Kidney epithelial cell (primary cell): ENCODE measurements around the gene NFKB2. TPM values are rescaled to one million over a fixed set of nuclear protein-coding genes. Genes with fewer than 3 reads are reported as not detected.

Experiments used
- DNase-seq: peaks from one replicate; pipeline ENCODE4 v3.0.0-alpha.2; 2010; ENCODE audit warnings: low read depth
- H3K27me3 ChIP-seq: 2 replicates; pipeline ENCODE4 v1.6.0; 2011; ENCODE audit warnings: low read length; ENCODE audit not compliant: control insufficient read depth, insufficient read depth
- H3K36me3 ChIP-seq: 2 replicates; pipeline ENCODE4 v1.5.1; 2011; ENCODE audit warnings: low read length; ENCODE audit not compliant: control insufficient read depth, insufficient read depth
- H3K4me3 ChIP-seq: 2 replicates; pipeline ENCODE4 v1.5.1; 2011; ENCODE audit warnings: low read depth, mild to moderate bottlenecking, control low read depth, low read length
- CTCF ChIP-seq: IDR thresholded peaks from 2 replicates; pipeline ENCODE4 v1.5.1; 2011; ENCODE audit warnings: mild to moderate bottlenecking, moderate library complexity, low read length, control low read depth, inconsistent platforms; ENCODE audit not compliant: insufficient read depth, poor library complexity, severe bottlenecking
- total RNA-seq: library from RNA; depleted of rRNA; stranded (reverse); fragments of >200 nt; gene quantifications from 2 replicates; pipeline ENCODE4 v1.2.3, GENCODE V29; 2015

NFKB2 gene
- total RNA-seq, 1 donor from 2014 or later = 83.6 TPM

GRCh38 chr10:102405108-102405571, 9.6 kb downstream of the NFKB2 start:
- H3K4me3 ChIP-seq = no peak overlapping the region
- peaks cover 22% of the 10 kb centered on the region for H3K27me3 ChIP-seq
- DNase-seq = no peak
- TF ChIP-seq CTCF = no peak
- no peaks in the 10 kb centered on the region for H3K36me3 ChIP-seq

DNA sequence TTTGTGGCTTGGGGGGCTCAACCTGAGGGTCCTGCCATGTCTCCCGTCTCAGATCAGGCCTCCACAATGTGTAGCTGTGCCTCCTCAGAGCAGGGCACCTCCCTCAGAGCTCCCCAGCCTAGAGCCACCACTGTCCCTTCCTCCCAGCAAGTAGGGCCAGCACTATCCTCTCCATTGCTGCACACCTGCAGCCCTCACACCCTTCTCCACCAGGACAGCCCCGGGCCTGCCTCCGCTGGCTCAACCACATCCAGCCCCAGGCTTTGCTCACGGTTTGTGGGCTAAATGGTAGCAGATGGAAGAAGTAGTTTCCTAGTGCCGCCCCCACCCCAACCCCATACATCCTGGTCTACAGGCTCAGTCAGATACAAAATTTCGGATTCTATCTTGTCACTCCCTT, 10.1 kb downstream of the NFKB2 start:
- TF ChIP-seq CTCF = no peak
- H3K4me3 ChIP-seq = no peak overlapping the region
- DNase-seq = no peak
- peaks cover 27% of the 10 kb centered on the region for H3K27me3 ChIP-seq
- H3K36me3 ChIP-seq = no peaks in the 10 kb centered on the region

- peaks cover 38% of the 10 kb centered on the region for H3K27me3 ChIP-seq
- DNase-seq = no peak
- H3K4me3 ChIP-seq = no peak overlapping the region
- no peaks in the 10 kb centered on the region for H3K36me3 ChIP-seq
- no peak for TF ChIP-seq CTCF
Measured at GRCh38 chr10:102406815-102407214, 11.3 kb downstream of the NFKB2 start.

GRCh38 chr10:102407425-102408130, 12.1 kb downstream of the NFKB2 start:
- no peaks in the 10 kb centered on the region for H3K36me3 ChIP-seq
- TF ChIP-seq CTCF = no peak
- no peak overlapping the region for H3K4me3 ChIP-seq
- no peak for DNase-seq
- H3K27me3 ChIP-seq = peaks cover 46% of the 10 kb centered on the region

GRCh38 chr10:102408131-102408727, 12.7 kb downstream of the NFKB2 start:
- DNase-seq = no peak
- Histone ChIP-seq H3K27me3 (peaks cover 49% of the 10 kb centered on the region), H3K4me3 (peak overlapping the region; percentile 38), H3K36me3 (no peaks in the 10 kb centered on the region)
- no peak for TF ChIP-seq CTCF
